GM18505 (cell line): ENCODE data around the gene DCP1A.
"Not testable (repeated sequence)": the region's sequence is repeated elsewhere in the genome, so short reads cannot be mapped to it uniquely, and the experiment has no call there.

ENCODE experiments used
- ATAC-seq: cut with Tn5 transposase; IDR thresholded peaks from one replicate; pipeline ENCODE4 v1.9.1; 2021; ENCODE audit not compliant: unreplicated experiment
- POLR2A ChIP-seq: IDR thresholded peaks from 4 replicates; pipeline ENCODE4 v1.6.1; 2011; ENCODE audit warnings: borderline replicate concordance; ENCODE audit not compliant: insufficient read depth, insufficient read length; ENCODE audit errors: extremely low read depth

DCP1A gene

DNA sequence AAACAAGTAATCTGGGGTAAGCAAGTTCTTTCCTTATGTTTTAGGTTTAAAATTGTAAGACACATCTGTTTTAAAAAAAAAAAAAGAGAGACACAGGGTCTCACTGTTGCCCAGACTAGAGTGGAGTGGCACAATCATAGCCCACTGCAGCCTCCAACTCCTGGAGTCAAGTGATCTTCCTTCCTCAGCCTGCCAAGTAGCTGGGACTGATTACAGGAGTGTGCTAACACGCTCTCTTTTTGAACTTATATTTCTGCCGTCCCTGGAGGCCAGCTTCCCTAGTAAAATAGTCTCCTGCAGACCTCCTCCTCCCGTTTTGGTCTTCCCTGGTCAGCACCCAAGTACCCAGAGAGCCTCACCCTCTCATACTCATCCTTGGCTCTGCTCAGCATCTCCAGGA is 35.5 kb downstream of the DCP1A start:
- no peak for TF ChIP-seq POLR2A
- no peak for ATAC-seq

GRCh38 chr3:53303957-53304356 is 43.4 kb downstream of the DCP1A start:
- ATAC-seq = no peak
- TF ChIP-seq POLR2A = no peak

DNA sequence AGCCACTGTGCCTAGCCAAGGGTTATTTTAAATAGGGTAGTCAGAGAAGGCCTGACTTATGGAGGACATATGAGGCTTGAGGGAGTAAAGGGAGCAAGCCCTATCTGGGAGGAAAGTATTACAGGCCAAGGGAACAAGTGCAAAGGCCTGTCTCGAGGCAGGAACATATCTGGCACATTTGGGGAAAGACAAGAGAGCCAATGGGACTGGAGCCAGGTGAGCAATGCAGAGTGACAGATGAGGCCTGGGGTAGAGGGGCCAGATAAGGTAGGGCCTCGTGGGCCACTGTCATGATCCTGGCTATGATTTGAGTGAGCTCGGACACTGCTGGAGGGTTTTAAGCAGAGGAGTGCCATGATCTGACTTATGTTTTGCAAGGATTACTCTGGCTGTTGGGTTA is 43.8 kb downstream of the DCP1A start:
- no peak for ATAC-seq
- no peak for TF ChIP-seq POLR2A

DNA sequence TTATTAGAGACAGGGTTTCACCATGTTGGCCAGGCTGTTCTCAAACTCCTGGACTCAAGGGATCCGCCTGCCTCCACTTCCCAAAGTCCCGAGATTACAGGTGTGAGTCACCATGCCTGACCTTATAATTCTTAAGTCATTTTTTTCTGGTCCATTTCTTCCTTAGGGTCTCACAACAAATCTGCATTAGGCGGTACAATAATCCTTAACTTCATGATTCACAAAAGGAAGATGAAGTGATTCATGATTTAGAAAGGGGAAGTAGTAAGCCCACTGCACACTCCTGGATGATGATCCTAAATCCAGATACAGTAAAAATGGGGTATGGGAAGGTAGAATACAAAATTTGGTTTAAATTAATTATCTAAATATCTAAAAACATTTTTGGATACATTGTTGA is 46.5 kb downstream of the DCP1A start:
- no peak for ATAC-seq
- TF ChIP-seq POLR2A = no peak

GRCh38 chr3:53299611-53300023 is 47.7 kb downstream of the DCP1A start:
- not testable (repeated sequence) for ATAC-seq

DNA sequence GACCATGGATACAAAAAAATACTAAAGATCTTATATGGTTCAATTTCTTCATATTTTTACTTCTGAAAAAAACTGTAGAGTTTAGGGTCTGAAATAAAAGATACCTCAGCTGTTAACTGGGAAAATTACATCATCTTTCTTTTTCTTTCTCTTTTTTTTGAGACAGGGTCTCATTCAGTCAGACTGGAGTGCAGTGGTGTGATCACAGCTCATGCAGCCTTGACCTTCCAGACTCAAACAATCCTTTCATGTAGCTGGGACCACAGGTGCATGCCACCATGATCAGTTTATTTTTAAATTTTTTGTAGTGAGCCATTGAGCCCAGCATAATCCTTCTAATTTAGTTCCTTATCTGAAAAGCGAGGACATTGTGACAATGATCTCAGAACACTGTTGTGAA is 51.9 kb downstream of the DCP1A start:
- TF ChIP-seq POLR2A = no peak
- ATAC-seq = no peak

- TF ChIP-seq POLR2A = no peak
- no peak for ATAC-seq
Observed at GRCh38 chr3:53293867-53294266, 53.5 kb downstream of the DCP1A start.

DNA sequence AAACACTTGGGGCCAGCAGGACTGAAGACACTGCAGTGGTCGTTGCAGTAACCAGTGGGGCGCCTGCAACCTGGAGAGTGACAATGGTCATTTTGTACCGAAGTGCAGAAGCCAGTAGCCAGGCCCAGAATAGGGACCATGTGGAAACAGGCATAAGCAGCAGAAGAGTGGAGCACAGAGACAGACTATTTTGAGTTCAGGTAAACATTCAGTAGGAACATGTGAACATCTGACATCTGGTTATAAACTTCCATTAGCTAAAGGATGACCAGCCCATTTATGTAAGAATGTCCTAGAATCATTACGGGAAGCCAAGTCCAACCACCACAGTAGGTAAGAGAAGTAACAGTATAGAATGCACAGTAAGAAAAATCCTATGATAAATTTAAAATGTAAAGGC is 59.1 kb downstream of the DCP1A start:
- no peak for ATAC-seq
- TF ChIP-seq POLR2A = no peak

GRCh38 chr3:53287131-53287629 is 60.2 kb downstream of the DCP1A start:
- ATAC-seq = no peak
- TF ChIP-seq POLR2A = no peak

DNA sequence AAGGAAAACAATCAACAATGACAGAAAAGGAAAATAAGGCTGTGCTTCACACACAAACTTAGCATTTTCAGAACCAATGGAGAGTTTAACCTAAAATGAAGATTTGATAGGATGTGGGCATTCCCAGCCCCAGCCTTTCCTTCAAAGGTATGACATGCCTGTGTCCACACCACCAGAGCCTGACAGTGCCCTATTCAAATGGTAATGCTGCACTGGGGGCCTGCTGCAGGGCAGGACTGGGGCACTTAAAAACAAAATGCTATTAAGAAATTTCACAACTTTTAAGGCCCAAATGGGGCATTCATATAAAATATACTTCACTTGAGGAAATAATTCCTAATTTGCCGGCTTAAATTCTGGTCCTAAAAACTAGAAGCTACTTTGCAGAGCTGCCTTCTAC is 60.6 kb downstream of the DCP1A start:
- no peak for TF ChIP-seq POLR2A

DNA sequence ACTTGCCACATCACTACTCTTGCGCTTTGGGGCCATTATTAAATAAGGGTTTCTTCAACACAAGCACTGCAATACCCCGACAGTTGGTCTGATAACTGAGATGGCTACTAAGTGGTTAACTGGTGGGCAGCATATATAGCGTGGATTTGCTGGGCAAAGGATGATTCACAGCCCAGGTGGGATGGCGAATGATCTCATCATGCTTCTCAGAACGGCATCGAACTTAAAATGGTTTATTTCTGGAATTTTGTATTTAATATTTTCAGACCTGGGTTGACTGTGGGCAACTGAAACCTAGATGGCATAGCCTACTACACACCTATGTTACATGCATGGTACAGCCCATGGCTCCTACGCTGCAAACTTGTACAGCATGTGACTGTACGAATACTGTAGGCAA is 64.8 kb downstream of the DCP1A start:
- TF ChIP-seq POLR2A = no peak
- no peak for ATAC-seq

More for the DNA sequence above, 60.6 kb downstream of the DCP1A start:
- no peak for ATAC-seq

DNA sequence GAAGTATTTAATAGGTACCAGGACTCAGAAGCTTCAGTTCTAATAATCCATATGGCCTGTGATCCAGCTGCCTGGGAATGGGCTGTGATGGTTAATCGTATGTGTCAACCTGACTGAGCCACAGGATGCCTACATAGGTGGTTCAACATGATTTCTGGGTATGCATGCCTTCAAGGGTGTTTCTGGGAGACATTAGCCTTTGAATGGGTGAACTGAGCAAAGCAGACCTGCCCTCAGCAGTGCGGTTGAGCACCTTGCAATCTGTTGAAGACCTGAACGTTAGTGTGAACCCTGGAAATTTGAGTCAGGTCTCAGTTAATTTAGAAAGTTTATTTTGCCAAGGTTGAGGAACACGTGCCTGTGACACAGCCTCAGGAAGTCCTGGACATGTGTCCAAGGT is 68.7 kb downstream of the DCP1A start:
- no peak for TF ChIP-seq POLR2A
- no peak for ATAC-seq

DNA sequence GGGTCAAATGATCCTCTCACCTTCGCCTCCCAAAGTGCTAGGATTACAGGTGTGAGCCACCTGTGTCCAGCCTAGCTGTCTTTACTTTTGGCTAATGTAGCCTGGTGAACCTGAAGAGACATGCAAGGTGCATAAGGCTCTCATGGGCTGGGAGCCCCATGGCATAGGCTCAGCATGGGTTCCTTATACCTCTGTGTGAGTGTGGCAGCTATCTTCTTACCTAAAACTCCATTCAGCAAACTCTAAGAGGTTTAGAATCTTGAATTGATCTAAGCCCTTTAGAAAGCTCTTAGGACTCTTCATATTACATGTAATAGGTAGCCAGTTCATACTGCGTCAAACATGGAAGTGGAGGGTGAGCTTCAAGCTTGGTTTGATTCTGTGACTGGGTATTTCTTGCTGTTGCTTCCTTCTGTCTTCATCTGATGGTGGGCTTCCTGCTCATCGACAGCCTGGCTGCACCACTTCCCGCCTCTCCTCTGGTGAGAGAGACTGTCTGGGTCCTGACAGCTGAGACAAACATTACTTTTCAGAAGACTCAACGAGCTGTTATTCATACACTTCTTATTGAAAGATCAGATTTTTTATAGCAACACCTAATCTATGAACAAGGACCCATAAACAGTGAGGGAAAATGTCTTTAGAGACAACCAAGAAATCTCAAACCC is 72.3 kb downstream of the DCP1A start:
- no peak for ATAC-seq
- no peak for TF ChIP-seq POLR2A

- no peak for ATAC-seq
- no peak for TF ChIP-seq POLR2A
Observed at GRCh38 chr3:53273146-53273670, 74.1 kb downstream of the DCP1A start.

GRCh38 chr3:53269888-53270880 is 77.2 kb downstream of the DCP1A start:
- TF ChIP-seq POLR2A = no peak
- no peak for ATAC-seq

DNA sequence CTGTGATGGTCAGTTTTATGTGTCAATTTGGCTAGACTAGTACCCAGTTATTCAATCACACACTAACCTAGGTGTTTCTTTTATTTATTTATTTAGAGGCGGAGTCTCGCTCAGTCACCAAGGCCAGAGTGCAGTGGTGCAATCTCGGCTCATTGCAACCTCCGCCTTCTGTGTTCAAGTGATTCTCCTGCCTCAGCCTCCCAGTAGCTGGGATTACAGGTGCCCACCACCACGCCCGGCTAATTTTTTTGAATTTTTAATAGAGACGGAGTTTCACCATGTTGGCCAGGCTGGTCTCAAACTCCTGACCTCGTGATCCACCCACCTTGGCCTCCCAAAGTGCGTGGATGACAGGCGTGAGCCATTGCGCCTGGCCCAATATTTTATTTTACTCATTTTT is 78.2 kb downstream of the DCP1A start:
- ATAC-seq = not testable (repeated sequence)
